Fibroblast of mammary gland (primary cell): ENCODE data around the gene CENPS.

Source experiments
- DNase-seq: peaks from one replicate; pipeline ENCODE4 v3.0.0-alpha.2; 2010; ENCODE audit warnings: low read depth
- H3K4me3 ChIP-seq: 2 replicates; pipeline ENCODE4 v1.5.1; 2011; ENCODE audit warnings: low read depth, mild to moderate bottlenecking, low read length, moderate library complexity; ENCODE audit not compliant: control insufficient read depth
- TF ChIP-seq, protein P1 (sequence below): conservative IDR thresholded peaks from 2 replicates; pipeline ENCODE4 v1.5.1; 2011; ENCODE audit warnings: low read depth, low read length, inconsistent platforms; ENCODE audit not compliant: control insufficient read depth, insufficient read depth

The CENPS gene

DNA sequence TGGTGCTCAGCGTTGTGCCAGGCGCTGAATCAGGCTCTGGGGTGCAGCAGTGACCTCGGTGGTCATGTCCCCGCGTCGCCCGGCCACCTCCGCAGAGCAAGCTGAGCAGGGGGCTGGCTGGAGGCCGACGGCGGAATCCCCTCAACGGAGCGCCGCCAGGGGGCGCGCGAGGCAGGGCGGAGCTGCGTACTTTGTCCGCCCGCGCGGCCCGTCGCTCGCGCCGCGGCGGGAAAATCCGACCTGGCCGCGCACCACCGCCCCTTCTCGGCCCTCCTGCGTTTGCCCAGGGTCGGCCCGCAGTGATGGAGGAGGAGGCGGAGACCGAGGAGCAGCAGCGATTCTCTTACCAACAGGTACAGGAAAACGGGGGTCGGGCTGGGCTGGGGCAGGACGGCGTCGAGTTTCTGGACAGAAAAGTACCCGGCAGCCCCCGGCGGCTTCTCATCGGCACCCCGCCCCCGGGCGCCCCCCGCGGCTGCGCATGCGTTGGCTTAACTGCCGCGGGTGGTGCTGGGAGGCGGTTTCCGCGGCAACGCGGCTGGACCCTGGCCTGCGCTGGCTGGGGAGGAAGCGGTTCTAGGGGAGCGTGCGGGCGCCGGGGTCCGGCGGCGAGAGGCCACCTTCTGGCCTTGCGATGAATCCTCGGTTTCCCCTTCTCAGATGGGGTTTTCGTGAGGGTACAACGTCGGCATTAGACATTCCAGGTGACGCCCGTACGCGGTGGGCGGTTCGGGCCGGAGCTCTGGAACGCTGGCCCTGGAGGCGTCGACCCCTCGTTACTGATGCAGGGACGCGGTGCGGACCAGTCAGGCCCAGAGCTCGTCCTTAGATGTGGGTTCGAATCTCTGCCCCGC lies at the start of gene CENPS:
Gene CENPS (plus strand): TSS at position 218 of the 854 bp plus-strand sequence. CDS start 85 bp downstream, at position 303.
- H3K4me3 ChIP-seq: peak within 1 kb of the TSS; percentile 89
- TF ChIP-seq, protein P1, sequence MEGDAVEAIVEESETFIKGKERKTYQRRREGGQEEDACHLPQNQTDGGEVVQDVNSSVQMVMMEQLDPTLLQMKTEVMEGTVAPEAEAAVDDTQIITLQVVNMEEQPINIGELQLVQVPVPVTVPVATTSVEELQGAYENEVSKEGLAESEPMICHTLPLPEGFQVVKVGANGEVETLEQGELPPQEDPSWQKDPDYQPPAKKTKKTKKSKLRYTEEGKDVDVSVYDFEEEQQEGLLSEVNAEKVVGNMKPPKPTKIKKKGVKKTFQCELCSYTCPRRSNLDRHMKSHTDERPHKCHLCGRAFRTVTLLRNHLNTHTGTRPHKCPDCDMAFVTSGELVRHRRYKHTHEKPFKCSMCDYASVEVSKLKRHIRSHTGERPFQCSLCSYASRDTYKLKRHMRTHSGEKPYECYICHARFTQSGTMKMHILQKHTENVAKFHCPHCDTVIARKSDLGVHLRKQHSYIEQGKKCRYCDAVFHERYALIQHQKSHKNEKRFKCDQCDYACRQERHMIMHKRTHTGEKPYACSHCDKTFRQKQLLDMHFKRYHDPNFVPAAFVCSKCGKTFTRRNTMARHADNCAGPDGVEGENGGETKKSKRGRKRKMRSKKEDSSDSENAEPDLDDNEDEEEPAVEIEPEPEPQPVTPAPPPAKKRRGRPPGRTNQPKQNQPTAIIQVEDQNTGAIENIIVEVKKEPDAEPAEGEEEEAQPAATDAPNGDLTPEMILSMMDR: peak; percentile 48
- DNase-seq: peak; percentile 76

DNA sequence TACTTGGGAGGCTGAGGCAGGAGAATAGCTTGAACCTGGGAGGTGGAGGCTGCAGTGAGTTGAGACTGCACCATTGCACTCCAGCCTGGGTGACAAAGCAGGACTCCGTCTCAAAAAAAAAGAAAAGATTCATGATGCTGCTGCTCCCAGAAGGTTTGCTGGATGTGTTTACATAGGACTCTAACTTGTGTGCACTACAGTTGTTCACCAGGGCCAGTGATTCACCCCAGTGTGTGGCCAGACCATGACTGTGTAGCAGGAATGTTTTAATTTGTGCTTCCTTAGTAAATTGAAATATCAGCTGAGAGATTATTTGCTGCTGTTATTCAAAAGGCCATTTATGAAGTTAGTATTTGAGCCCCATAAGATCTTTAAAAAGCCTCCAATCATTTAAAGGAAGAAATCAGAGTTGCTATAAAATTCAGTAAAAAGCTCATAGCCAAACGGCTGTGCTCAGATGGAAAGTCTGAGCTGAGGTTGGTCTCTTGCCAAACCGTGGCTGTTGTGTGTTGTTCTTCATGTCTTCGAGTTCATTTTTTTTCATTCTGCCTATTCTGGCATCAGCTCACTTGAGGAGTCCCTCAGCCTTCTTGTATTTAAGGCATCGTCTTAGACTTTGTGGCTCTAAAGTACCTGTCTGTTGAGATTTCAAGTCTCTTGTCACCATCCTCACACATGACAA lies 49.5 kb upstream of the CENPS start:
- DNase-seq: peak; percentile 94
- no peak overlapping the region for H3K4me3 ChIP-seq
- TF ChIP-seq, protein P1: no peak

DNA sequence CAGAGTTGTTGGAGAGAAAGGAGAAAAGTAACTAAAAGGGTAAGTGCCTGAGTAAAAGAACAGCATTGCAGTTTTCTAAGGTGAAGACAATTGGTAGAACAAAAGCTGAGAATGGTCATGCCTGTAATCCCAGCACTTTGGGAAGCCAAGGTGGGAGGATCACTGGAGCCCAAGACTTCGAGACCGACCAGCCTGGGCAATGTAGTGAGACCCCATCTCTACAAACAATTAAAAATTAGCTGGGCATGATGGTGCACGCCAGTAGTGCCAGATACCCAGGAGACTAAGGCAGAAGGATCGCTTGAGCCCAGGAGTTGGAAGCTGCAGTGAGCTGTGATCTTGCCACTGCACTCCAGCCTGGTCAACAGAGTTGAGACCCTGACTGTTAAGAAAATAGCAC lies 46.6 kb upstream of the CENPS start:
- no peak overlapping the region for H3K4me3 ChIP-seq
- TF ChIP-seq, protein P1: no peak
- no peak for DNase-seq

DNA sequence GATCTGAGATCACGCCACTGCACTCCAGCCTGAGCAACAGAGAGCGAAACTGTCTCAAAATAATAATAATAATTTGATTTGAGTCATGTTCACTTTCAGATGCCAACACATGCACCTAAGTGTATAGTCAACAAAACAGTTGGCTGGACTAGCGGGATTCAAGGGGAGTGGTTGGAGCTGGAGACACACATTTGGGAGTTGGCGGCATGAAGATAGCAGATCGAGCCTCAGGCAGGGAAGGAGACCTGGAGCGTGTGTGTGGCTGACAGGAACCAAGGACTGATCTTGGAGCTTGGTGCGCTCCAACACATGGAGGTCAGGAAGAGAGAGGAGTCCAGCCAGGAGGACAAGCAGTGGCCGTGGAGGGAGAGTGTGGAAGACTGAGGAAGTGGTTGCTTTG lies 46.0 kb upstream of the CENPS start:
- TF ChIP-seq, protein P1: no peak
- H3K4me3 ChIP-seq: no peak overlapping the region

DNA sequence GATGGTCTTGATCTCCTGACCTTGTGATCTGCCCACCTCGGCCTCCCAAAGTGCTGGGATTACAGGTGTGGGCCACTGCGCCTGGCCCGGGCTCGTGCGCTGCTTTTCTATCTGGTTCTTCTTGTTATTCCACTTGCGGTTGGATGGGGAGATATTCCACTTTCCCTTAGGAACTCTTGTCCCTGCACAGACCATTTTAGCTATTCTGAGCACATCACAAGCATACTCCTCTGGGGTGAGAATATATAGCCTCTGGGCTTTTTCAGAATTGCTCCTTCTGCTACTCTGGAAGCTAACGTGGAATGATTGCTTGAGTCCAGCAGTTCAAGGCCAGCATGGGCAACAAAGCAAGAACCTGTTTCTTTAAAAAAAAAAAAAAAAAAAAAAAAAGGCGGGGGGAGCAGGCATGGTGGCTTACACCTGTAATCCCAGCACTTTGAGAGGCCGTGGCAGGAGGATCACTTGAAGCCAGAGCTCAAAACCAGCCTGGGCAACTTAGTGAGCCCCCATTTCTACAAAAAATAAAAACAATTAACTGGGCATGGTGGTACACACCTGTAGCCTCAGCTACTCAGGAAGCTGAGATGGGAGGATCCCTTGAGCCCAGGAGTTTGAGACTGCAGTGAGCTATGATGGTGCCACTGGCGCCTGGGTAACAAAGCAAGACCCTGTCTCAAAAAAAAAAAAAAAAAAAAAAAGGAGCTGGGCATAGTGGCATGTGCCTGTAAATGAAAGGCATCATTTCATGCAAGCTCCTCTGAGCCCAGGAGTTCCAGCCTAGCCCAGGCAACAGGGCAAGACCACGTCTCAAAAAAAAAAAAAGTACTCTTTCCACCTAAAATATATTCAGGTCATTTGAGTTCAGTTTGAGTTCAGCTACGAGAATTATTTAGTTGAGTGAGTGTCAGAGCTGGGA lies 43.2 kb upstream of the CENPS start:
- no peak for DNase-seq
- H3K4me3 ChIP-seq: no peak overlapping the region

More for the DNA sequence above, 46.0 kb upstream of the CENPS start:
- no peak for DNase-seq

More for the DNA sequence above, 43.2 kb upstream of the CENPS start:
- TF ChIP-seq, protein P1: no peak
